Measurements from ENCODE around the gene DNAJB5.

DNA sequence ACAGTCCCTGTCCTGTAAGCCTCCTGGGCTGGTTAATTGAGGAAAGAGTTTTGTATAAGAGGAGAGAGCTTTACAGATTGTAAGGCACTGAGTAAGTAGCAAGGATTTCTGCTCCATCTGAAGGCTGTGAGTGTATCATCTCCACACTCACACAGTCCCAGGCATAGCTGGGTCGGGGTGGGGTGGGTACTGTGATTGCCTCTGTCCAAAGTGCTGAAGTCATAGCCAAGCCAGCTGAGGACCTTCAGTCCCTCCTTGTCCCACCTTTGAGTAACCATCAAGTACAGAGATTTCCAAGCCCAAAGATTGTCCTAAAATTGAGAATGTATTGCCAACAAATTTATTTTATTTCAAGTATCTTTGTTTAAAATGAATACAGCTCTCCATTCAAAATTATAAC lies 5.5 kb upstream of the DNAJB5 start:
- TF ChIP-seq, protein P1, sequence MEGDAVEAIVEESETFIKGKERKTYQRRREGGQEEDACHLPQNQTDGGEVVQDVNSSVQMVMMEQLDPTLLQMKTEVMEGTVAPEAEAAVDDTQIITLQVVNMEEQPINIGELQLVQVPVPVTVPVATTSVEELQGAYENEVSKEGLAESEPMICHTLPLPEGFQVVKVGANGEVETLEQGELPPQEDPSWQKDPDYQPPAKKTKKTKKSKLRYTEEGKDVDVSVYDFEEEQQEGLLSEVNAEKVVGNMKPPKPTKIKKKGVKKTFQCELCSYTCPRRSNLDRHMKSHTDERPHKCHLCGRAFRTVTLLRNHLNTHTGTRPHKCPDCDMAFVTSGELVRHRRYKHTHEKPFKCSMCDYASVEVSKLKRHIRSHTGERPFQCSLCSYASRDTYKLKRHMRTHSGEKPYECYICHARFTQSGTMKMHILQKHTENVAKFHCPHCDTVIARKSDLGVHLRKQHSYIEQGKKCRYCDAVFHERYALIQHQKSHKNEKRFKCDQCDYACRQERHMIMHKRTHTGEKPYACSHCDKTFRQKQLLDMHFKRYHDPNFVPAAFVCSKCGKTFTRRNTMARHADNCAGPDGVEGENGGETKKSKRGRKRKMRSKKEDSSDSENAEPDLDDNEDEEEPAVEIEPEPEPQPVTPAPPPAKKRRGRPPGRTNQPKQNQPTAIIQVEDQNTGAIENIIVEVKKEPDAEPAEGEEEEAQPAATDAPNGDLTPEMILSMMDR (IDR thresholded peaks at IDR 0.05 in 8 of 11, conservative IDR thresholded peaks at IDR 0.05 in 3 of 11): no peak
- TF ChIP-seq POLR2AphosphoS5 (IDR thresholded peaks at IDR 0.05) (no peak), POLR2A (IDR thresholded peaks at IDR 0.05) (no peak)

Data from spleen (tissue), 7 donors.